Measurements from ENCODE around the gene AKAP7. TPM values are rescaled to one million over a fixed set of nuclear protein-coding genes. Genes with fewer than 3 reads are reported as not detected.

The AKAP7 gene
- total and polyA plus RNA-seq, 2 experiments from 2014 or later, result 18.4 to 54.4 TPM

DNA sequence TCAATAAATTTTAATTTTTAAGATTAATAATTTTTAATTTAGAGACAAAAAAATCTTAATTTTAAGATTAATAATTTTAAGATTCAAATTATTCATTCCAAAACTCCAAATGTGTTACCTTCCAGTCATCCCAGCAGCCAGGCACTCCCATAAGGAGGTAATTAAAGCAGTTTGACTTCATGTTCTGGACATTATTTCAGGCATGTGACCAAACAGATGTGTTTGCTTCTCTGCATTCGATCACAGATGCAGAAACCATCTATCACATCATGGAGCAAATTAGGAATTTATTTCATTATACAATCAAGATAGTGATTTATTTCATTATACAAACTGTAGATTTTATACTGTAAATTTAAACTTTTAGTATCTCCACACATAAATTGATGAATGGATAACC lies 150.3 kb downstream of the AKAP7 start:
- Histone ChIP-seq H4K20me1 (ENCODE audit: insufficient read depth, poor library complexity, severe bottlenecking) (no peaks in the 10 kb centered on the region), H3K36me3 (replicated peaks; ENCODE audit: insufficient read depth, low read depth) (no peaks in the 10 kb centered on the region), H3K27me3 (no peaks in the 10 kb centered on the region), H2AFZ (no peak overlapping the region), H3K9me2 (replicated peaks; ENCODE audit: insufficient read depth) (no peaks in the 10 kb centered on the region), H3K9me3 (ENCODE audit: low read depth) (no peaks in the 10 kb centered on the region), H3K4me3 (no peak overlapping the region), H3K79me2 (no peaks in the 10 kb centered on the region), H3K4me2 (no peak overlapping the region), H3K4me1 (ENCODE audit: insufficient read depth) (peaks cover 6% of the 10 kb centered on the region), H3K27ac (no peak overlapping the region)
- WGBS (ENCODE audit: low lambda C conversion rate, missing lambda C conversion rate), result 84% methylated on average over 1 of the region's 1 CpG
- no peak for DNase-seq (ENCODE audit: low spot score)
- TF ChIP-seq, protein P1, sequence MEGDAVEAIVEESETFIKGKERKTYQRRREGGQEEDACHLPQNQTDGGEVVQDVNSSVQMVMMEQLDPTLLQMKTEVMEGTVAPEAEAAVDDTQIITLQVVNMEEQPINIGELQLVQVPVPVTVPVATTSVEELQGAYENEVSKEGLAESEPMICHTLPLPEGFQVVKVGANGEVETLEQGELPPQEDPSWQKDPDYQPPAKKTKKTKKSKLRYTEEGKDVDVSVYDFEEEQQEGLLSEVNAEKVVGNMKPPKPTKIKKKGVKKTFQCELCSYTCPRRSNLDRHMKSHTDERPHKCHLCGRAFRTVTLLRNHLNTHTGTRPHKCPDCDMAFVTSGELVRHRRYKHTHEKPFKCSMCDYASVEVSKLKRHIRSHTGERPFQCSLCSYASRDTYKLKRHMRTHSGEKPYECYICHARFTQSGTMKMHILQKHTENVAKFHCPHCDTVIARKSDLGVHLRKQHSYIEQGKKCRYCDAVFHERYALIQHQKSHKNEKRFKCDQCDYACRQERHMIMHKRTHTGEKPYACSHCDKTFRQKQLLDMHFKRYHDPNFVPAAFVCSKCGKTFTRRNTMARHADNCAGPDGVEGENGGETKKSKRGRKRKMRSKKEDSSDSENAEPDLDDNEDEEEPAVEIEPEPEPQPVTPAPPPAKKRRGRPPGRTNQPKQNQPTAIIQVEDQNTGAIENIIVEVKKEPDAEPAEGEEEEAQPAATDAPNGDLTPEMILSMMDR (IDR thresholded peaks at IDR 0.05; ENCODE audit: poor library complexity), result no peak
- no peak for TF ChIP-seq EZH2 (IDR thresholded peaks at IDR 0.05; ENCODE audit: borderline replicate concordance)
- no peak for TF ChIP-seq EZH2phosphoT487 (IDR thresholded peaks at IDR 0.05; ENCODE audit: low read depth, severe bottlenecking, unreplicated experiment)

DNA sequence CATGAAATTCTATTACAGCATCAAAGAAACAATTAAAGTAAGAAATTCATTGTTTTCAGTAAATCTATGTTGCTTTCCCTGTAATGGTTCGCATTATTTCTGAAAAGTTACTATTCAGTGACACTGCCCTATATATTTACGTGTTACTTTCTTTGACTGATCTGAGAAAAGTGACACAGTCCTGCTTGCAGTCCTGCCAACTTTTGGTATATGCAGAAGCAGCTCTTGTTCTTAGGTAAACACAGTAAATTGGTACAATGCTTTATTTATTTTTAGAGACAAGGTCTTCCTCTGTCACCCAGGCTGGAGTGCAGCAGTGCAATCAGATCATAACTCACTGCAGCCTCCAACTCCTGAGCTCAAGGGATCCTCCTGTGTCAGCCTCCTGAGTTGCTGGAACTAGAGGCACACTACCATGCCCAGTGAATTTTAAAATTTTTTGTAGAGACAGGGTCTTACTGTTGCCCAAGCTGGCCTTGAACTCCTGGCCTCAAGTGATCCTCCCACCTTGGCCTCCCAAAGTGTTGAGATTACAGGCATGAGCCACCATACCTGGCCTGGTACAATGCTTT lies 151.3 kb downstream of the AKAP7 start:
- WGBS (ENCODE audit: low lambda C conversion rate, missing lambda C conversion rate), result 94% methylated on average over 2 of the region's 2 CpGs
- H2AFZ ChIP-seq, result no peak overlapping the region
- DNase-seq (ENCODE audit: low spot score), result no peak
- no peaks in the 10 kb centered on the region for H3K9me3 ChIP-seq (ENCODE audit: low read depth)
- no peak overlapping the region for H3K27ac ChIP-seq
- no peak overlapping the region for H3K4me3 ChIP-seq
- H3K4me2 ChIP-seq, result no peak overlapping the region
- H3K4me1 ChIP-seq (ENCODE audit: insufficient read depth), result peaks cover 8% of the 10 kb centered on the region
- no peaks in the 10 kb centered on the region for H3K79me2 ChIP-seq
- no peaks in the 10 kb centered on the region for H3K36me3 ChIP-seq (replicated peaks; ENCODE audit: insufficient read depth, low read depth)
- TF ChIP-seq EZH2 (IDR thresholded peaks at IDR 0.05; ENCODE audit: borderline replicate concordance) (no peak), EZH2phosphoT487 (IDR thresholded peaks at IDR 0.05; ENCODE audit: low read depth, severe bottlenecking, unreplicated experiment) (no peak)
- TF ChIP-seq, protein P1 (IDR thresholded peaks at IDR 0.05; ENCODE audit: poor library complexity), result no peak
- H4K20me1 ChIP-seq (ENCODE audit: insufficient read depth, poor library complexity, severe bottlenecking), result no peaks in the 10 kb centered on the region
- H3K27me3 ChIP-seq, result no peaks in the 10 kb centered on the region
- no peaks in the 10 kb centered on the region for H3K9me2 ChIP-seq (replicated peaks; ENCODE audit: insufficient read depth)

DNA sequence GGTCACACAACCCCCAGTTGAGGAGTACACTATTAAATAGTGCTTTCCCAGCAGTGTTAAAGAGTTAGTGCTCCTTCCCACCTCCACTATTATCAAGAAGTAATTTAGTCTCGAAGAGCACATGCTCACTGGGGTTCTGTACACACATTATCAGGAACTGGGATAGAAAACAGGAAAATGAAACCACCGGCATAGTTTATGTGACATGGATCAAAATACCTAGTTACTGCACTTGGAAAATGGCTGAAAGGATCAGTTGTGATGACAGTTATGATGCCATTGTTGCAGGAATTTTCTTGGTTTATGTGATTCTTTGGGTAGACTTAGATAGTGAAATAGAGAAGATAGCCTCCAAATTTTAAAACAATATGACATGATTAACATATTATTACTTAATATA lies 152.9 kb downstream of the AKAP7 start:
- Histone ChIP-seq H3K27me3 (no peaks in the 10 kb centered on the region), H3K79me2 (no peaks in the 10 kb centered on the region), H3K9me2 (replicated peaks; ENCODE audit: insufficient read depth) (no peaks in the 10 kb centered on the region), H3K4me2 (no peak overlapping the region), H2AFZ (no peak overlapping the region), H3K4me3 (no peak overlapping the region), H3K9me3 (ENCODE audit: low read depth) (no peaks in the 10 kb centered on the region), H4K20me1 (ENCODE audit: insufficient read depth, poor library complexity, severe bottlenecking) (no peaks in the 10 kb centered on the region), H3K36me3 (replicated peaks; ENCODE audit: insufficient read depth, low read depth) (no peaks in the 10 kb centered on the region), H3K27ac (no peak overlapping the region), H3K4me1 (ENCODE audit: insufficient read depth) (peaks cover 23% of the 10 kb centered on the region)
- 56% methylated on average over 2 of the region's 2 CpGs for WGBS (ENCODE audit: low lambda C conversion rate, missing lambda C conversion rate)
- TF ChIP-seq, protein P1 (IDR thresholded peaks at IDR 0.05; ENCODE audit: poor library complexity), result no peak
- no peak for TF ChIP-seq EZH2 (IDR thresholded peaks at IDR 0.05; ENCODE audit: borderline replicate concordance)
- TF ChIP-seq EZH2phosphoT487 (IDR thresholded peaks at IDR 0.05; ENCODE audit: low read depth, severe bottlenecking, unreplicated experiment), result no peak
- no peak for DNase-seq (ENCODE audit: low spot score)
